ENCODE data around the gene PSMB1.
A peak's percentile ranks its signal among the peaks of the same experiment; 100 is the strongest.

The PSMB1 gene

GRCh38 chr6:170552765-170553533 lies at the start of gene PSMB1:
Gene PSMB1, minus strand, starts transcription at chr6:170553307. Its CDS starts 65 bp downstream, at chr6:170553242.
- peak; percentile 94 for DNase-seq

GRCh38 chr6:170597278-170597677 lies 44.2 kb upstream of the PSMB1 start:
- DNase-seq, result no peak

DNA sequence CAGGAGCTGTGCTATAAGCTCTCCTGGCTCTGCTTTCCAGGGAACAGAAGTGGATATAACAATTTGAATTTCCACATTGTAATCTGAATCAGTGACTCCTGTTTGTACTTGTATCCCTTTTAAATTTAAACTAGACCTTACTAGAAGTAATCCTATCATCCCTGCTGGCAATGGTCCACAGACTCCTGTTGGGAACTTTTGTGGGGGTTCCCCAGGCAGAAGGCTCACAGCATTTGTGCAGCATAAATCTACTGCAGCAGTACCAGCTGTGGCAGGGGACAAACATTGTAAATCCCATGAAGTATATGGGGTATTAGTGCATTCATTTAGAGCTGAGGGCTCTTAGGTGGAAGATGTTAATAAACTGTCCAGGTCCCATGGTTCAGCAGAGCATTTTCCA lies 43.3 kb upstream of the PSMB1 start:
- no peak for DNase-seq

- no peak for DNase-seq
Observed at GRCh38 chr6:170590725-170591124, 37.6 kb upstream of the PSMB1 start.

DNA sequence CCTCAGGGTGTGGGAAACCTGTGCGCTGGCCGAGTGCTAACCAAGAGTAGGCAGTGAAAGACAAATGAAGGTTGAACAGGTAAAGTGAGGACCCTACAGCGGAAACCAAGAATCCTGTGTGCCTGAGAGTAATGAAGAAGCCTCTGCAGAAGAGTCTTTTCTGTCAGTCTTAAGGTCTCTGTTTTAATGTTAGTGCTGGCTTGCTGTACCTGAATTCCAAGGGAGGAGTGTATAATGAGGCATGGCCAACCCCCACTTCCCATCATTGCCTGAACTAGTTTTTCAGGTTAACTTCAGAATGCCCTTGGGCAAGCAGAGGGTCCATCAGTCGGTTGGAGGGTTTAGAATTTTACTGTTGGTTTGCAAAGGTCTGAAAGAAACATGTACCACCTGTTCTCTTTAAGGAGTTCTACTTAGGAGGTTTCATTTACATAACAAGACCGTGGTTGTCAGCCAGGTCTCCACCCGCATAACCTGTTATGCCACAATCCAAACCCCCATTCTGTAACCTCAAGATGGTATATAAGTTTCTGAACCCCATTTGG lies 31.9 kb upstream of the PSMB1 start:
- DNase-seq, result no peak

DNA sequence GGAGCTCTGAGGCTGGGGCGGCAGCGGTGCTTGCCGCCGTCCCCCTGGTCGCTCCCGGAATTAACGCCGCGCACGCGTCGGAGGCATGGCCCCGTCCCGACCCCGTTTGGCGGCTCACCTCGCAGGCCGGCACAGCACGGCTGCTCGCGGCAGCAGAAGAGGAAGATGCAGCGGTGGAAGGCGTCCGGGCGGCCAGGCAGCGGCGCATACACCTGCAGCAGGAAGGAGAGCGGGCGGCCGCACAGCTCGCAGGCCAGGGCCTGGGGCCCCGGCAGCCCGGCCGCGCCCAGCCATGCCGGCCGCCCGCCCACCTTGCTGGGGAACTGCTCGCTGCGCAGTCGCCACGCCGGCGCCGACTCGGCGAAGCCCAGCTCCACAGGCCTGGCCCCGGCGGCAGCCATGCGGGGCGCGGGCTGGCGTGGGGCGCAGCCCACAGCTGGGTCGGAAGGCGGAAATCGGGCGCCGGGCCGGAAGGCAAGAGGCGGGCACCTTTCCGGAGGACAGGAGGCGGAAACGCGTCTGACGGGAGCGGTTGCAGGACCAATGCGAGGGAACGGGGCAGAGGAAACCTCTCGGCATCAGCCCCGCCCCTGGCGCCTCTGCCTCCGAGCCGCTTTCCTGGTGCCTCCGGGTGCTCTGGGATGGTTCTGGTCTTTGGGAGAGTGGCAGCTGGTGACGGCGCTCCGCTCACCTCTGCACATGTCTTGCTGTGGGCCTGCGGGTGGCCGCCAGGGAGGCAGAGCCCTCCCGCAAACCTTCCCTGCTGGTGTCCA lies 31.3 kb upstream of the PSMB1 start, which contains the start of gene PDCD2:
Gene PDCD2 (minus strand): TSS at position 457 of the 773 bp plus-strand sequence. CDS start 56 bp downstream, at position 401.
- peak; percentile 78 to 86 for DNase-seq

- no peak for DNase-seq
Observed at GRCh38 chr6:170583756-170584180, 30.7 kb upstream of the PSMB1 start.

DNA sequence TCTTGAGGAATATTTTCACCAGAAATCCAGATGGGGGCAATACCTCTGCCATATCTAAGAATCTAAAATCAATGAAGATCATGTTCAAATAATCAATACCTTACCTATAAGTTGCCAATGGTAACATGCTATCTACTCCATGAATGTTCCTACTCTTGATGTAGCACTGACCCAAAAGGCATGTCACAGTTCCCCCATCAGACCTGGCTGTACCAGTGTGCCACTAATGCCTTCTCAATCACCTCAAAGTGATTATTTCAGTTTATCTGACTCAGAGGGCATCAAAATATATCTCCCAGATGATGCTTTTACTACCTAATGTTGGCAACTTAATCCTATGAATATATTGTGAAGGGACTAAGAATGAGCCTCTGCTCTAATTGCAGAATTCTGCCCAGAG lies 25.8 kb upstream of the PSMB1 start:
- no peak for DNase-seq

DNA sequence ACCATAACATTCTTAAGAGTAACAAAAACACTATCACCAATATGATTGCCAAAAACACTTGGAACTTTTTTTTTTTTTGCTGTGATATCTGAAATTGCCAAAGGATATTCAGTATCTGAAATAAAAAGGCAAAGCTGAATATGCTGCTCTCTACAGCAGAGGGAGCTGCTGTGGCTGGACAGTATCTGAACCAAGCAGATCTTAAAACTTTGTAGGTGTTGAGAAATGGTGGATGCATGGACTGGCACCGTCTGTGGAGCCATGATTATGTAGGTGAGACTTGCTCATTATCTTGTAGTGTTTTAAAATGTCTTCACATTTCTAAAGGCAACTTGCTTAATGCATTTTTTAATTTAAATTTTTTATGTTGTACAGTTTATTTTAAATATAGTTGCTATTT lies 22.1 kb upstream of the PSMB1 start:
- DNase-seq, result no peak

DNA sequence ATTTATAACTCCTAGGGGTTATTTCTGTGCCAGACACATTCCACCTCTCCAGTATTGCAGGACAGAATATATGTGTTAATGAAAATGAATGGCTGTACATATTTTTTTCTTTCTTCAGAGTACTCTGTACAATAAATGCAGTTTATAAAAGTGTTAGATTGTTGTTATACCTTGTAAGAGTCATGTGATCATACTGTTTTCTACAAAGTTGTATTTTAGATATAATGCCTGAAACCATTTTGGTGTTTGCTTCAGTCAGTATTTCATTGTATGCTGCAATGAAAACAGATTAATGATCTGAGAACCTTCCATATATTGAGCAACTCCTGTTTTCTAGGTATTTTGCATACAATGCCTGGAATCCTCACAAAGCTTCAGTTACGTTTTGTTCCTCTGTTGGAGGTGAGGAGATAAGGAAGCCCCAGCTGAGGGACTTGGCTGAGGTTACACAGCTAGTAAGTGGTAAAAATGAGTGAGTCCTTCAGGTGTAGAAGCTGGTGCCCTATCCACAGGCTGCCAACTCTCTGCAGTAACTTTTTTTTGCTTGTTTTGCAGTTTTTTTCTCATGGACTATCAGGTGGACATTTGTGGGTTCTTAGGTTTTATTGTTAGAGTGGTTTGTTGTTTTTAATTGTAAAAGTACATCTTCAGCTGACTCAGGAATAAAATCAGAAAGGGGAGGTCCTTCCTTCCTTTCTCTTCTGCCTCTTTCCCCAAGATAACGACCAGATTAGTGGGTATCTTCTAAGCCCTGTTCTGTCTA lies 19.8 kb upstream of the PSMB1 start:
- DNase-seq, result no peak

DNA sequence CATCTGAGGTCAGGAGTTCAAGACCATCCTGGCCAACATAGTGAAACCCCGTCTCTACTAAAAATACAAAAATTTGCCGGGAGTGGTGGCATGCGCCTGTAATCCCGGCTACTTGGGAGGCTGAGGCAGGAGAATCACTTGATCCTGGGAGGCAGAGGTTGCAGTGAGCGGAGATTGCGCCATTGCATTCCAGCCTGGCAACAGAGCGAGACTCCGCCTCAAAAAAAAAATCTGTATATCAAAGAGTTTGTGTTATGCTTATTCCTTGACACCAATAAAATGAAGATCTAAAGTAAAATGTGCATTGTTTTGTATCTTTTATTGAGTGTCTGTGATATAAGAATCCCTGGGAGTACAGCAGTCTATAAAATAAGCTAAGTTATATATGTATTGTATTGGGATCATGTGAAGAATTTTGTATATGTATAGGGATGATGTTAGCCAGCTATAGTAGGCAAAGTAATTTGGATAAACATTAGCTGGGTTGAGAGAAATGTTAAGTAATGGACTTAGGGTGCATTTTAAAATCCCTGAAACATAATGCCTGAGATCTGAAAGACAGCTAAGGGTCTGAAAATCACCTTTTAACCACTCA lies 11.9 kb upstream of the PSMB1 start:
- DNase-seq, result no peak

DNA sequence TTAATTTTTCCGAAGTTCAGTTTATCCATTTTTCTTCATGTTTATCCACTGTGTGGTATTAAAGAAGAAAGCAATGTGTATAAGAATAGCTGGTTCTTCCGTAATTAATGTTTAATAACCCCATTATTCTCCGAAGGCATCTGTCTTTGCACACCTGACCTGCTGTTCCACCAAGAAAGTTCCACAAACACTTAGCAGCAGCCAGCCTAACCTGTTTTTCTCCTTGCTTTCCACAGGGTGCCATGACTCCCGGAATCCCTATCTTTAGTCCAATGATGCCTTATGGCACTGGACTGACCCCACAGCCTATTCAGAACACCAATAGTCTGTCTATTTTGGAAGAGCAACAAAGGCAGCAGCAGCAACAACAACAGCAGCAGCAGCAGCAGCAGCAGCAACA lies 8.4 kb upstream of the PSMB1 start:
- DNase-seq, result no peak

DNA sequence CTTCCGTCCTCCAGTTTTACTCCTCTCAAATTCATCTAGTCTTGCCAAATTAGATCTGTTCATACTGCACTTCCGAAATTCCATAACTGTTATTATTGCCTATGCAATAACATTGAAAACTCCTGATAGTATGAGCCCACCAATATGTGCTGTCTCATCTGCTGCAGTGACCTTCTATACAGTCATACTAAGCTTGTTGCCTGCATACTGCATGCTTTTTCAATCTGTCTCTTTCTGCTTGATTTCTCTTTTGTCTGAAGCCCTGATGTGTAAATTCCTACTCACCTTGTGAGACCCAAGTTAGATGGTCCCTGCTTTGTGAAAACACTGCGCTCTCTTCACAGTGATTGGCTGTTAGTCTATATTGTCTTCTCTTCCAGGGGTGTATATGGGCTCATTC lies 2.2 kb upstream of the PSMB1 start:
- no peak for DNase-seq

- DNase-seq, result no peak
Observed at GRCh38 chr6:170554796-170555137, 1.7 kb upstream of the PSMB1 start.

GRCh38 chr6:170554013-170554795 lies 1.1 kb upstream of the PSMB1 start, which contains the start of gene TBP:
Gene TBP, plus strand, starts transcription at chr6:170554369. Its CDS starts 2,661 bp downstream, at chr6:170557030.
- peak; percentile 96 to 100 for DNase-seq

GRCh38 chr6:170553534-170554012 lies 466 bp upstream of the PSMB1 start:
- DNase-seq, result peak in 1 of 2 donors; percentile 85

GRCh38 chr6:170545405-170545804 lies 7.7 kb downstream of the PSMB1 start:
- DNase-seq, result no peak

GRCh38 chr6:170542031-170542719 lies 10.9 kb downstream of the PSMB1 start:
- DNase-seq, result no peak

GRCh38 chr6:170537329-170537728 lies 15.8 kb downstream of the PSMB1 start:
- no peak for DNase-seq

GRCh38 chr6:170536671-170537070 lies 16.4 kb downstream of the PSMB1 start:
- no peak for DNase-seq

GRCh38 chr6:170535004-170535403 lies 18.1 kb downstream of the PSMB1 start:
- no peak for DNase-seq

All from hippocampal formation (tissue), 2 donors.